ENCODE measurements around the gene PITPNM1.

Gene PITPNM1

DNA sequence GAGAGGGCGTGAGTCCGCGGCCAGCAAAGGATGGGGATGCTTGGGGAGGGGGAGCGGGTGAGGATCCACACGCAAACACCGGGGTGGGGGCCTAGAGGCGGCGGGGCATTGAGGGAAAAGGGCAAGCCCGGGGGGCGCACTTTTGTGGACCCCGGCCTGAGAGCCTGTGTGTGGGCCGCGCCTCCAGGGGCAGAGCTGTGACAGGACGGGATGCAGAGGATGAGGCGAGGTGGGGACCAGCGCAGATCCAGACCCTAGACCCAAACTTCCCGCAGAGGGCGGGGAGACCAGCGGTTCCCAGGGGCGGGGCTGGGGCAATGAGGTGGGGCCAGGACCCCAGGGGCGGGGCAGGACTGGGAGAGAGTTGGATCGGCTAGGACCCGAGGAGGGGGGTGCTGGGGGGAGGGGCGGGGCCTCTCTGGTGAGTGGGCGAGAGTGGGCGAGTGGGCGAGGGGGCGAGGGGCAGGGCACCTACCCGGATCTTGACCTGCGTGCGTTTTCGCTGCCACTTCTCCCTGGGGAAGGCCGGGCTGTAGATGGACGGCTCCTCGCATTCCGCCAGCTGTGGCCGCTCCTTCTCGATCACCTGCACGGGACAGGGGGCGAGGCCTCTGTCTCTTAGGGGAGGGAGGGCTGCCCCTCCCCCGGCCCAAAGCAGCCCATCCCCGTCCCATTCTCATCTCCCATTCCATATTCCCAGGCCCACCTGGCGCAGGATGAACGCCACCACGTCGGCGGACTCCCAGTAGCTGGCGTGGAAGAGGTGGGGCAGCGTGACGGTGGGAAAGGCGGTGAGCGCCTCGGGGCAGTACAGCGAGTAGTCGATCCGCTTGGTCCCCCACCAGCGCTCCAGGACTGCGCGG, 10.6 kb downstream of the PITPNM1 start:
- no peak overlapping the region for H3K27ac ChIP-seq (replicated peaks)
- no peaks in the 10 kb centered on the region for H3K27me3 ChIP-seq (ENCODE audit: insufficient read depth, poor library complexity, severe bottlenecking)
- no peak overlapping the region for H3K4me3 ChIP-seq (replicated peaks; ENCODE audit: insufficient read depth, low read length)
- no peak for DNase-seq (ENCODE audit: low read depth in 1 of 2, low spot score in 1 of 2)
- TF ChIP-seq REST (IDR thresholded peaks at IDR 0.05; ENCODE audit: insufficient replicate concordance, low read depth): no peak
- TF ChIP-seq GABPA (IDR thresholded peaks at IDR 0.05; ENCODE audit: low read depth): no peak
- TF ChIP-seq, protein P1, sequence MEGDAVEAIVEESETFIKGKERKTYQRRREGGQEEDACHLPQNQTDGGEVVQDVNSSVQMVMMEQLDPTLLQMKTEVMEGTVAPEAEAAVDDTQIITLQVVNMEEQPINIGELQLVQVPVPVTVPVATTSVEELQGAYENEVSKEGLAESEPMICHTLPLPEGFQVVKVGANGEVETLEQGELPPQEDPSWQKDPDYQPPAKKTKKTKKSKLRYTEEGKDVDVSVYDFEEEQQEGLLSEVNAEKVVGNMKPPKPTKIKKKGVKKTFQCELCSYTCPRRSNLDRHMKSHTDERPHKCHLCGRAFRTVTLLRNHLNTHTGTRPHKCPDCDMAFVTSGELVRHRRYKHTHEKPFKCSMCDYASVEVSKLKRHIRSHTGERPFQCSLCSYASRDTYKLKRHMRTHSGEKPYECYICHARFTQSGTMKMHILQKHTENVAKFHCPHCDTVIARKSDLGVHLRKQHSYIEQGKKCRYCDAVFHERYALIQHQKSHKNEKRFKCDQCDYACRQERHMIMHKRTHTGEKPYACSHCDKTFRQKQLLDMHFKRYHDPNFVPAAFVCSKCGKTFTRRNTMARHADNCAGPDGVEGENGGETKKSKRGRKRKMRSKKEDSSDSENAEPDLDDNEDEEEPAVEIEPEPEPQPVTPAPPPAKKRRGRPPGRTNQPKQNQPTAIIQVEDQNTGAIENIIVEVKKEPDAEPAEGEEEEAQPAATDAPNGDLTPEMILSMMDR (IDR thresholded peaks at IDR 0.05; ENCODE audit: insufficient read depth, low read length): no peak
- no peak for TF ChIP-seq SPI1 (IDR thresholded peaks at IDR 0.05; ENCODE audit: borderline replicate concordance, low read depth)
- no peak for TF ChIP-seq POLR2AphosphoS5 (IDR thresholded peaks at IDR 0.05; ENCODE audit: low read depth)

DNA sequence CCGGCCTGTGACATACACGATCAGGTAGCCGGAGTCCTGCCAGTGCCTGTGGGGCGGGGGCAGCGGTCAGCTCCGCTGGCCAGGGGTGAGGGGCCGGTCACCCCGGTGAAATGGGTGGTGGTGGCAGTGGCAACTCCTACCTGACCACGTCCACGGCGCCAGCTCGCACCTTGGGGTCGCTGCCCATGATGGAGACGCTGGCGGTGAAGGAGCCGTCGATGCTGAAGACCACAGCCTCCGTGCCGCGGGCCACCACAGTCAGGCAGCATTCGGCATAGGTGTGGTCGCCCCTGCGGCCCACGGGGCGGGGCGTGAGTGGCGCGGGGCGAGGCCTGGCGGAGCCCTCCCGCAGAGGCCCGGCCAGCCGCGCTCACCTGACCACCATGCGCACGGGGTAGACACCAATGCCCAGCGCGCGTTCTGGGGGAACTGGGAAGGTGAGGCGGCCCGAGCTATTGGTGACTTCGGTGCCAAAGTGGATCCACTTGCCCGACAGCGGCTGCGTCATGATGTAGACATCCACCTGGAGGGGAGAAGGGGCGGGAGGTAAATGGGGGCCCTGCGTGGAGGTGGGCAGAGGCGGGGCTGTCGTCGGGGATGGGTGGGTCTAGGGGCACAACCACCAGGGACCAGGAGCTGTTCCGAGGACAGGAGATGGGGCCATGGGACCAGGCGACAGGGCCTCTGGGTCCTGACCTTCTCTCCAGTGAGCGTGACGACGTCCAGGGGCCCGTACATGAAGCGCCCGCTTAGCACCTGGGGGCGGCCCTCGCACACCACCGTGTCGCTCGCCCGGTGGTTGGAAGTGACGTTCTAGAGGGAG, 11.4 kb downstream of the PITPNM1 start:
- Histone ChIP-seq H3K27me3 (ENCODE audit: insufficient read depth, poor library complexity, severe bottlenecking) (no peaks in the 10 kb centered on the region), H3K4me3 (replicated peaks; ENCODE audit: insufficient read depth, low read length) (no peak overlapping the region), H3K27ac (replicated peaks) (no peak overlapping the region)
- no peak for DNase-seq (ENCODE audit: low read depth in 1 of 2, low spot score in 1 of 2)
- TF ChIP-seq GABPA (IDR thresholded peaks at IDR 0.05; ENCODE audit: low read depth): no peak
- no peak for TF ChIP-seq REST (IDR thresholded peaks at IDR 0.05; ENCODE audit: insufficient replicate concordance, low read depth)
- no peak for TF ChIP-seq POLR2AphosphoS5 (IDR thresholded peaks at IDR 0.05; ENCODE audit: low read depth)
- TF ChIP-seq SPI1 (IDR thresholded peaks at IDR 0.05; ENCODE audit: borderline replicate concordance, low read depth): no peak
- TF ChIP-seq, protein P1 (IDR thresholded peaks at IDR 0.05; ENCODE audit: insufficient read depth, low read length): no peak

DNA sequence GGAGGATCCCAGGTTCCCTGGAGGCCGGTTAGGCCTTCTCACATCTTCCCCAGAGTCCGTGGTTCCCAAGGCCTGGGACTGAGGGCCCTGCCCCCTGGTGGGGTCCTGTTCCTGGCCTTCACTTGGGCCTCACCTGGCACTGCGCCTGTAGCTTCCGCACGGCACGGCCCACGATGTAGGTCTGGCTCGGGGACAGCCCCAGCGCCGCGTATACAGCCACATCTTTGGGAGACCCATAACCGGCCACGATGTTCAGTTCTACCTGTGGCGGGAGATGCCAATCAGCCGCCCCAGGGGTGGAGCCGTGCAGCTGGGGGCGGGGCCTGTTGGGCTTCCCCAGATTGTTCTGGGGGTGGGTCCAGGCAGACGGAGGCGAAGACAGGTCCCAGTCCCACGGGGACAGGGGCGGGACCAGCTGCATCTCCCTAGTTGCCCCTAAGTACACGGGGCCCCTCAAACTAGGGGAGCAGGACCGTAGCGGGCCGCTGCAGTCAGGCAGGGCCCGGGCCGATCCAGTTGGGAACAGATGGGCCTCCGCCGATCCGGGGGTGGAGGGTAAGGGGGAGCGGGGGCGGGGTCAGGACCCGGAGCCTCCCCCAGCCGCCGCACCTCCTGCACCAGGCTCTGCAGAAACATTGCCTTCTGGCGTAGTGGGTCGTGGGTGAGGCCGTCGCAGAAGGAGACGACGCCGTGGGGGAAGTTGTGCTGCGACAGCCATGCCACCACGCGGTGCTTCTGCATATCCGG, 12.2 kb downstream of the PITPNM1 start:
- Histone ChIP-seq H3K4me3 (replicated peaks; ENCODE audit: insufficient read depth, low read length) (no peak overlapping the region), H3K27me3 (ENCODE audit: insufficient read depth, poor library complexity, severe bottlenecking) (no peaks in the 10 kb centered on the region), H3K27ac (replicated peaks) (no peak overlapping the region)
- no peak for DNase-seq (ENCODE audit: low read depth in 1 of 2, low spot score in 1 of 2)
- TF ChIP-seq, protein P1 (IDR thresholded peaks at IDR 0.05; ENCODE audit: insufficient read depth, low read length): no peak
- TF ChIP-seq REST (IDR thresholded peaks at IDR 0.05; ENCODE audit: insufficient replicate concordance, low read depth) (no peak), POLR2AphosphoS5 (IDR thresholded peaks at IDR 0.05; ENCODE audit: low read depth) (no peak), GABPA (IDR thresholded peaks at IDR 0.05; ENCODE audit: low read depth) (no peak), SPI1 (IDR thresholded peaks at IDR 0.05; ENCODE audit: borderline replicate concordance, low read depth) (no peak)

All from HL-60 (cell line).